H1 (cell line): ENCODE measurements around the gene SPATS2. TPM values are rescaled to one million over a fixed set of nuclear protein-coding genes. Genes with fewer than 3 reads are reported as not detected.

Source experiments
- POLR2AphosphoS5 ChIP-seq: IDR thresholded peaks from 2 replicates; pipeline ENCODE4 v1.6.1; 2011; ENCODE audit warnings: low read depth, low read length
- RAD21 ChIP-seq, 2 experiments: IDR thresholded peaks in 1 of 2; conservative IDR thresholded peaks in 1 of 2; 2 replicates each; pipeline ENCODE4 v1.6.1; 2011; ENCODE audit warnings: low read depth in 2 of 2, low read length in 2 of 2, improper control_type of control experiment in 1 of 2, inconsistent platforms in 1 of 2, mild to moderate bottlenecking in 1 of 2, moderate library complexity in 1 of 2
- RBBP5 ChIP-seq: IDR thresholded peaks from 2 replicates; pipeline ENCODE4 v1.7.1; 2012; ENCODE audit warnings: low read depth, mild to moderate bottlenecking, inconsistent platforms, low read length, moderate library complexity, borderline replicate concordance
- TCF12 ChIP-seq: IDR thresholded peaks from 2 replicates; pipeline ENCODE4 v1.6.1; 2011; ENCODE audit warnings: low read depth, mild to moderate bottlenecking, low read length
- TEAD4 ChIP-seq: IDR thresholded peaks from 2 replicates; pipeline ENCODE4 v1.6.1; 2012; ENCODE audit warnings: low read depth, low read length, inconsistent platforms, mixed read lengths
- polyA plus RNA-seq, 7 experiments: library from polyadenylated mRNA; depleted of rRNA in 3 of 7; stranded (reverse) in 5 of 7; unstranded in 2 of 7; fragments of >200 nt in 5 of 7; fragments of 200-250 nt in 2 of 7; gene quantifications; 1 replicate in 5 of 7; 2 replicates in 1 of 7; 4 replicates in 1 of 7; pipeline versions ENCODE4 v1.2.1 to v1.2.3, GENCODE V29; 2011 to 2013; ENCODE audit warnings: missing spikeins in 2 of 7, mixed read lengths in 2 of 7
- total RNA-seq: library from RNA; stranded (reverse); fragmentation: NEBNext Ultra II Directional; extraction: Animal tissue kit (Norgen Biotek cat#: 25700); gene quantifications from 2 replicates; pipeline ENCODE4 v1.2.1, GENCODE V29; 2021

The SPATS2 gene
- total and polyA plus RNA-seq, 2 of the 8 experiments (the other 6 are each of a cell fraction or from before 2014, with no cell fraction given) = 19.2 to 24.5 TPM

- TF ChIP-seq RAD21 (IDR thresholded peaks at IDR 0.05 in 1 of 2, conservative IDR thresholded peaks at IDR 0.05 in 1 of 2; ENCODE audit: low read depth in 2 of 2, low read length in 2 of 2) = no peak
- no peak for TF ChIP-seq RBBP5
- no peak for TF ChIP-seq TEAD4
- no peak for TF ChIP-seq TCF12
- TF ChIP-seq POLR2AphosphoS5 = no peak
These were observed 195.0 kb downstream of the SPATS2 start (continued) for GRCh38 chr12:49562233-49562632.
